NCI-H510A (cell line): ENCODE data around the gene FOXB1.

Experiments
- DNase-seq: peaks from one replicate; lab custom pipeline; 2025; lab: John Stamatoyannopoulos, UW

FOXB1 gene

GRCh38 chr15:59998950-59999611 is 5.0 kb upstream of the FOXB1 start:
- DNase-seq, result no peak

- no peak for DNase-seq
Measured at GRCh38 chr15:59999612-60000112, 4.4 kb upstream of the FOXB1 start.

- DNase-seq, result no peak
Measured at GRCh38 chr15:60000113-60000823, 3.8 kb upstream of the FOXB1 start.

GRCh38 chr15:60000824-60001609 is 3.1 kb upstream of the FOXB1 start:
- no peak for DNase-seq

- no peak for DNase-seq
Measured at GRCh38 chr15:60001610-60002527, 2.2 kb upstream of the FOXB1 start.

- DNase-seq, result no peak
Measured at GRCh38 chr15:60002528-60003218, 1.4 kb upstream of the FOXB1 start.

- DNase-seq, result no peak
Measured at GRCh38 chr15:60003243-60004008, 685 bp upstream of the FOXB1 start.

GRCh38 chr15:60004846-60005351 is 788 bp downstream of the FOXB1 start:
- DNase-seq, result no peak

- no peak for DNase-seq
Measured at GRCh38 chr15:60005352-60006202, 1.5 kb downstream of the FOXB1 start.

GRCh38 chr15:60006203-60006862 is 2.2 kb downstream of the FOXB1 start:
- no peak for DNase-seq

- DNase-seq, result no peak
Measured at GRCh38 chr15:60006873-60007272, 2.8 kb downstream of the FOXB1 start.

- no peak for DNase-seq
Measured at GRCh38 chr15:60009124-60009960, 5.2 kb downstream of the FOXB1 start.

- no peak for DNase-seq
Measured at GRCh38 chr15:60009980-60010732, 6.0 kb downstream of the FOXB1 start.

GRCh38 chr15:60010858-60011257 is 6.7 kb downstream of the FOXB1 start:
- DNase-seq, result no peak

- no peak for DNase-seq
Measured at GRCh38 chr15:60012695-60013094, 8.6 kb downstream of the FOXB1 start.

- no peak for DNase-seq
Measured at GRCh38 chr15:60017538-60018520, 13.7 kb downstream of the FOXB1 start.
